GM12865 (cell line): ENCODE measurements around the gene SPOCK1.

ENCODE experiments used
- DNase-seq: peaks from one replicate; pipeline ENCODE4 v3.0.0; 2010; ENCODE audit warnings: low read depth
- H3K4me3 ChIP-seq: 2 replicates; pipeline ENCODE4 v1.5.1; 2011; ENCODE audit warnings: mild to moderate bottlenecking, low read depth, low read length, control low read depth
- TF ChIP-seq, protein P1 (sequence below): IDR thresholded peaks from 2 replicates; pipeline ENCODE4 v1.5.1; 2011; ENCODE audit warnings: low read length, control low read depth, low read depth, inconsistent platforms; ENCODE audit not compliant: insufficient read depth; ENCODE audit errors: missing control alignments

The SPOCK1 gene

GRCh38 chr5:137410234-137411010 lies 88.7 kb downstream of the SPOCK1 start:
- TF ChIP-seq, protein P1, sequence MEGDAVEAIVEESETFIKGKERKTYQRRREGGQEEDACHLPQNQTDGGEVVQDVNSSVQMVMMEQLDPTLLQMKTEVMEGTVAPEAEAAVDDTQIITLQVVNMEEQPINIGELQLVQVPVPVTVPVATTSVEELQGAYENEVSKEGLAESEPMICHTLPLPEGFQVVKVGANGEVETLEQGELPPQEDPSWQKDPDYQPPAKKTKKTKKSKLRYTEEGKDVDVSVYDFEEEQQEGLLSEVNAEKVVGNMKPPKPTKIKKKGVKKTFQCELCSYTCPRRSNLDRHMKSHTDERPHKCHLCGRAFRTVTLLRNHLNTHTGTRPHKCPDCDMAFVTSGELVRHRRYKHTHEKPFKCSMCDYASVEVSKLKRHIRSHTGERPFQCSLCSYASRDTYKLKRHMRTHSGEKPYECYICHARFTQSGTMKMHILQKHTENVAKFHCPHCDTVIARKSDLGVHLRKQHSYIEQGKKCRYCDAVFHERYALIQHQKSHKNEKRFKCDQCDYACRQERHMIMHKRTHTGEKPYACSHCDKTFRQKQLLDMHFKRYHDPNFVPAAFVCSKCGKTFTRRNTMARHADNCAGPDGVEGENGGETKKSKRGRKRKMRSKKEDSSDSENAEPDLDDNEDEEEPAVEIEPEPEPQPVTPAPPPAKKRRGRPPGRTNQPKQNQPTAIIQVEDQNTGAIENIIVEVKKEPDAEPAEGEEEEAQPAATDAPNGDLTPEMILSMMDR, result no peak
- no peak for DNase-seq
- H3K4me3 ChIP-seq, result no peak overlapping the region

DNA sequence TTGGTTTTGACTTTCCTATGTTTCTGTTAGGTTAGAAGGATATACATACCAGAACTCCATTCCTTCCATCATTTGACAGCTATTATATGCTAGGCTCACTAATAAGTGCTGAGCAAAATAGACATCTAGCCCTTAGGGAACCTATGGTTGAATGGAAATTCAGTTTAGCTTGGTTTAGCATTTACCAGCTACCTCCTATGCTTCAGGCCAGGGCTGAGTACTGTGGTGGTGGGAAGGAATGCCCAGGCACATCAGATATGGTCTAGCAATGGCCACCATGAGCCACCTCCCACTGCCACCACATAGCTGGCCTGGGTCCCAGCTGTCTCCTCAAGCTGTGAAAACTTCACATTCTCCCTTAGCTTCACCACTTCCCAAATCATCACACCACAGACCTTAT lies 89.4 kb downstream of the SPOCK1 start:
- no peak overlapping the region for H3K4me3 ChIP-seq
- DNase-seq, result no peak
- TF ChIP-seq, protein P1, result no peak

DNA sequence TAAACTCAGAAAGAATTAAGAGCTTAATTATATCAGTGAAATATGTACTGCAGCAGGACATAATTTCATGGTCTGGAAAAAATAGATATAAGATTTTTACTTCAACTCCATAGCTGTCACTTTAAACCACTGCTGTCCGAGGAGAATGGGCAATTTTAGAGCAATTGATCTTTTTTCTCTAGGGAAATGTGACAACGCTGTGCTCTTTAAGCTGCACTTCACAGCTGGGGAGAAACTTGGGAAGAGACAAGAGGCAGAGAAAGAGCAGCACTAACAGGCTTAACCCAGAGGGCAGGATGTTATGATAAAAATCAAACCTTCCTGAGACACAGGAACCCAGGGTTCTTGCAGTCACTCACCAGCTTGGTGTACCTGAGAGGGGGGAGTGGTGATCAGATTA lies 92.0 kb downstream of the SPOCK1 start:
- TF ChIP-seq, protein P1, result no peak
- DNase-seq, result no peak
- no peak overlapping the region for H3K4me3 ChIP-seq

DNA sequence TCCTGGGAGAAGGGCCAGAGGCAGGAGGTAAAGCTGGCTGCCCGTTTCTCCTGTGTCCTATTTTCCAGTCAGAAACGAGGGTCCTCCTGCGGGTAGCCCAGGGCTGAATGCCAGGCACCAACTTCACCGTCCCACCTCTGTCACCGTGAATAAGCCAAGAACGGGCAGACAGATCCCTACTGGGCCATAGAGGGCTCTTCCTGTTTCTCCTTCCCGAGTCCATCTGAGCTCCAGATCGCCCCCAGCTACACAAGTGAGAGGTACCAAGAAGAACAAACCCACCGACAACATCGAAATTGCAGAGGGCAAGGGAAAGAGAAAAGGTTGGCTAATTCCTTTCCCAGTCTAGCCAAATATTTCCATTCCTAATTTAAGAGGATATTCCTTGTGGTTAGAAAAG lies 93.7 kb downstream of the SPOCK1 start:
- H3K4me3 ChIP-seq, result no peak overlapping the region
- TF ChIP-seq, protein P1, result no peak
- DNase-seq, result no peak

- H3K4me3 ChIP-seq, result no peak overlapping the region
- TF ChIP-seq, protein P1, result no peak
- DNase-seq, result no peak
Measured at GRCh38 chr5:137403869-137404268, 95.3 kb downstream of the SPOCK1 start.

DNA sequence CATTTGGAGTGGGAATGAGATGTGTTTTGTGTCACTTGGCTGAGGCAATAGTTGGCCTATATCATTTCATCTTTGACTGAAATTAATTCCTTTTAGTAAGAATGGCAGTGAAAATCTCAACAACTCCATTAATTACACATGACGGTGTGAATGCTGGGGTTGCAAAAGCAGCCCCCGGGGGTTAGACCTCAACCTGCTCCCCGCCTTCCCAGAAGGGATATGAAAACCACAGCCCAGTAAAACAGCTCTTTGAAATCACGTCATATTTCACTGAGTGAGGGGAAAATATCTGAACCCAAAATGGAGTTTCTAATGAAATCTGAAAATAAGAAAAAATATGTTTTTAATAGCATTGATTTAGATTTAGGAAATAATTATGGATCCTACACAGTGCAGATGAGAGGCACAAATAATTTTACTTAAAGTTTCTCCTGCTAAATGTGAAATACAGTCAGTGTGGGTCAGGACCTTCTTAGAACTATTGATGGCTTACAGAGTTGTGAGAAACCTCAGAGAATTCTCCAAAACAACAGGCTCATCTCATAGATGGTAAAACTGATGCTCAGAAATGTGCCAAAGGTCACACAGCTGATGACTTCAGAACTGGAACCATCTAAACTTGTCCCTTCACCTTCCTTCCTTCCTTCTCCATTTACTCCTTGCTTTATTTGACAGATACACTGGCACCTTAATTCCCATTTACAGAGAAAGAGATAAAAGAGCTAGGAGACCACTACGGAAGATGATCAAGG lies 96.5 kb downstream of the SPOCK1 start:
- no peak for DNase-seq
- TF ChIP-seq, protein P1, result no peak
- no peak overlapping the region for H3K4me3 ChIP-seq
